IMR-90 (cell line): Measurements from ENCODE around the gene DNAJC22. TPM values are rescaled to one million over a fixed set of nuclear protein-coding genes. Genes with fewer than 3 reads are reported as not detected.

Source experiments
- ATAC-seq: fragments of 200-7000 bp; cut with Tn5 transposase; 2 replicates; pipeline ENCODE4 v1.9.1; 2020; ENCODE audit warnings: low read depth, mild to moderate bottlenecking, moderate library complexity
- BruUV-seq: library from RNA; stranded (reverse); fragments of 400-500 nt; replicated peaks from 2 replicates; lab custom pipeline; 2021; lab: Mats Ljungman, UMichigan
- CTCF ChIA-PET: fragments of 300-600 bp; formaldehyde crosslinking; extraction: SDS; loops from one replicate; lab custom pipeline; 2021; ENCODE audit warnings: antibody characterized with exemption; lab: Yijun Ruan, JAX
- POLR2A ChIA-PET: fragments of 300-600 bp; sonication (Branson Sonifier 250); formaldehyde crosslinking; loops from one replicate; lab custom pipeline; 2022; ENCODE audit warnings: antibody characterized with exemption; ENCODE audit not compliant: unreplicated experiment; lab: Charles Lee
- DNase-seq: peaks from one replicate; pipeline ENCODE4 v3.0.0; 2013
- H2AFZ ChIP-seq: replicated peaks from 2 replicates; pipeline ENCODE3; 2013; ENCODE audit warnings: low read length, mild to moderate bottlenecking; ENCODE audit not compliant: poor library complexity
- H2AK5ac ChIP-seq: 2 replicates; pipeline ENCODE4 v1.6.1; 2013; ENCODE audit warnings: low read depth, low read length, inconsistent platforms
- H2AK9ac ChIP-seq: replicated peaks from 2 replicates; pipeline ENCODE3; 2013; ENCODE audit warnings: mild to moderate bottlenecking, low read depth, low read length, moderate library complexity; ENCODE audit not compliant: poor library complexity
- H2BK120ac ChIP-seq: 2 replicates; pipeline ENCODE4 v1.6.1; 2013; ENCODE audit warnings: low read depth, low read length, inconsistent platforms
- H2BK15ac ChIP-seq: 3 replicates; pipeline ENCODE4 v1.6.1; 2013; ENCODE audit warnings: low read depth, low read length, inconsistent platforms
- H2BK20ac ChIP-seq: 2 replicates; pipeline ENCODE4 v1.6.1; 2013; ENCODE audit warnings: low read depth, mild to moderate bottlenecking, inconsistent platforms, low read length, moderate library complexity
- H2BK5ac ChIP-seq: 2 replicates; pipeline ENCODE4 v1.6.1; 2013; ENCODE audit warnings: mild to moderate bottlenecking, low read depth, low read length, inconsistent platforms; ENCODE audit not compliant: poor library complexity, severe bottlenecking
- H3K14ac ChIP-seq: replicated peaks from 2 replicates; pipeline ENCODE4 v1.6.1; 2013; ENCODE audit warnings: low read depth, low read length, inconsistent platforms
- H3K18ac ChIP-seq: 2 replicates; pipeline ENCODE4 v1.6.1; 2013; ENCODE audit warnings: low read depth, low read length, control low read depth
- H3K23ac ChIP-seq: 2 replicates; pipeline ENCODE4 v1.6.1; 2013; ENCODE audit warnings: low read depth, low read length, inconsistent platforms
- H3K27ac ChIP-seq: 2 replicates; pipeline ENCODE4 v1.5.1; 2013; ENCODE audit warnings: mild to moderate bottlenecking, control low read depth, low read length; ENCODE audit not compliant: insufficient read depth
- H3K27me3 ChIP-seq: 2 replicates; pipeline ENCODE4 v1.6.1; 2013; ENCODE audit warnings: low read length; ENCODE audit not compliant: control insufficient read depth, insufficient read depth
- H3K36me3 ChIP-seq: 2 replicates; pipeline ENCODE4 v1.6.1; 2013; ENCODE audit warnings: low read length, mixed read lengths; ENCODE audit not compliant: control insufficient read depth, insufficient read depth
- H3K4ac ChIP-seq: 2 replicates; pipeline ENCODE4 v1.6.1; 2013; ENCODE audit warnings: low read depth, low read length, inconsistent platforms
- H3K4me1 ChIP-seq: 2 replicates; pipeline ENCODE4 v1.6.1; 2013; ENCODE audit warnings: low read length, mixed read lengths; ENCODE audit not compliant: control insufficient read depth, insufficient read depth
- H3K4me2 ChIP-seq: 2 replicates; pipeline ENCODE4 v1.6.1; 2013; ENCODE audit warnings: low read depth, mild to moderate bottlenecking, control low read depth, low read length, moderate library complexity
- H3K4me3 ChIP-seq: 2 replicates; pipeline ENCODE4 v1.5.1; 2013; ENCODE audit warnings: low read depth, mild to moderate bottlenecking, control low read depth, low read length, moderate library complexity; ENCODE audit not compliant: insufficient read depth
- H3K56ac ChIP-seq: 2 replicates; pipeline ENCODE4 v1.6.1; 2013; ENCODE audit warnings: low read length, inconsistent platforms; ENCODE audit not compliant: insufficient read depth; ENCODE audit errors: extremely low read depth
- H3K79me1 ChIP-seq, 2 experiments: 2 replicates each; pipeline ENCODE4 v1.6.1; 2013; ENCODE audit warnings: low read length in 2 of 2, inconsistent platforms in 1 of 2, low read depth in 1 of 2
- H3K9ac ChIP-seq: 2 replicates; pipeline ENCODE4 v1.6.1; 2013; ENCODE audit warnings: low read depth, low read length, control low read depth
- H3K9me1 ChIP-seq: 2 replicates; pipeline ENCODE4 v1.6.1; 2013; ENCODE audit warnings: low read length, inconsistent platforms; ENCODE audit not compliant: insufficient read depth
- H3K9me3 ChIP-seq: 2 replicates; pipeline ENCODE4 v1.6.1; 2013; ENCODE audit warnings: low read length; ENCODE audit not compliant: control insufficient read depth, insufficient read depth
- H4K20me1 ChIP-seq: 2 replicates; pipeline ENCODE4 v1.6.1; 2013; ENCODE audit warnings: low read length, inconsistent platforms; ENCODE audit not compliant: insufficient read depth
- H4K5ac ChIP-seq: 2 replicates; pipeline ENCODE4 v1.6.1; 2013; ENCODE audit warnings: mild to moderate bottlenecking, low read depth, low read length, control low read depth
- H4K8ac ChIP-seq, 2 experiments: 2 replicates each; pipeline ENCODE4 v1.6.1; 2013; ENCODE audit warnings: low read depth in 2 of 2, low read length in 2 of 2, control low read depth in 1 of 2, inconsistent platforms in 1 of 2
- H4K91ac ChIP-seq: 2 replicates; pipeline ENCODE4 v1.6.1; 2013; ENCODE audit warnings: low read depth, low read length, inconsistent platforms; ENCODE audit not compliant: insufficient read depth
- CEBPB ChIP-seq: IDR thresholded peaks from 2 replicates; pipeline ENCODE4 v1.6.1; 2012; ENCODE audit warnings: low read depth, low read length, improper control_type of control experiment
- CHD1 ChIP-seq: IDR thresholded peaks from 2 replicates; pipeline ENCODE4 v1.6.1; 2012; ENCODE audit warnings: low read depth, low read length, improper control_type of control experiment
- MAZ ChIP-seq: IDR thresholded peaks from 2 replicates; pipeline ENCODE4 v1.6.1; 2012; ENCODE audit warnings: low read depth, mild to moderate bottlenecking, low read length, improper control_type of control experiment, moderate library complexity, borderline replicate concordance
- NFE2L2 ChIP-seq: fragments of 150-350 bp; IDR thresholded peaks from 2 replicates; pipeline ENCODE4 v1.6.1; 2016; ENCODE audit warnings: low read depth, mild to moderate bottlenecking, low read length
- POLR2A ChIP-seq: IDR thresholded peaks from 2 replicates; pipeline ENCODE4 v1.6.1; 2012; ENCODE audit warnings: mild to moderate bottlenecking, low read depth, low read length
- RAD21 ChIP-seq: IDR thresholded peaks from 2 replicates; pipeline ENCODE4 v1.6.1; 2012; ENCODE audit warnings: low read length, improper control_type of control experiment
- RCOR1 ChIP-seq: IDR thresholded peaks from 2 replicates; pipeline ENCODE4 v1.6.1; 2012; ENCODE audit warnings: mild to moderate bottlenecking, low read length, improper control_type of control experiment; ENCODE audit not compliant: insufficient replicate concordance
- SMC3 ChIP-seq: fragments of 150-350 bp; IDR thresholded peaks from 2 replicates; pipeline ENCODE4 v1.6.1; 2016; ENCODE audit warnings: low read depth, mild to moderate bottlenecking, antibody characterized with exemption, low read length, moderate library complexity
- WGBS, 2 experiments: methylation state at CpG; one replicate each; pipeline versions ENCODE4 v1.1.5 to v1.1.7; 2013; ENCODE audit warnings: missing lambda C conversion rate in 2 of 2; ENCODE audit not compliant: insufficient read length in 1 of 2; ENCODE audit errors: extremely low coverage in 2 of 2; 5-methylcytosine and 5-hydroxymethylcytosine counted together
- dilution Hi-C: fragments of 300-500 bp; cut with HindIII; formaldehyde crosslinking; loops from one replicate; pipeline ENCODE4 v1.14.3; 2018; ENCODE audit warnings: low sequenced_read_pairs; ENCODE audit not compliant: unreplicated experiment
- in situ Hi-C: fragments of 300-500 bp; cut with MboI; formaldehyde crosslinking; loops from 3 replicates; pipeline ENCODE4 v1.14.3; 2019; ENCODE audit warnings: low sequenced_read_pairs, inconsistent platforms, mixed read lengths
- intact Hi-C: fragments of 100-400 bp; cut with micrococcal nuclease; formaldehyde crosslinking; loops from 2 replicates; pipeline ENCODE4 v1.10.0; 2022
- polyA plus RNA-seq, 3 experiments: library from polyadenylated mRNA; depleted of rRNA; stranded (reverse); fragments of >200 nt; gene quantifications; 2 replicates each; pipeline ENCODE4 v1.2.3, GENCODE V29; 2012; ENCODE audit warnings: low replicate concordance in 1 of 3
- total RNA-seq: library from RNA; depleted of rRNA; stranded (reverse); fragments of >200 nt; gene quantifications from 2 replicates; pipeline ENCODE4 v1.2.3, GENCODE V29; 2012
- TF ChIP-seq, protein P1 (sequence below): fragments of 150-350 bp; IDR thresholded peaks from 2 replicates; pipeline ENCODE4 v1.6.1; 2016; ENCODE audit warnings: low read depth, mild to moderate bottlenecking, low read length, moderate library complexity, borderline replicate concordance
- TF ChIP-seq, protein P2 (sequence below): fragments of 150-350 bp; IDR thresholded peaks from 2 replicates; pipeline ENCODE4 v1.6.1; 2017; ENCODE audit warnings: mild to moderate bottlenecking, antibody characterized with exemption, low read length, low read depth

The DNAJC22 gene
- total and polyA plus RNA-seq, 2 of the 4 experiments (the other 2 are of a cell fraction): 8.1 to 8.2 TPM

DNA sequence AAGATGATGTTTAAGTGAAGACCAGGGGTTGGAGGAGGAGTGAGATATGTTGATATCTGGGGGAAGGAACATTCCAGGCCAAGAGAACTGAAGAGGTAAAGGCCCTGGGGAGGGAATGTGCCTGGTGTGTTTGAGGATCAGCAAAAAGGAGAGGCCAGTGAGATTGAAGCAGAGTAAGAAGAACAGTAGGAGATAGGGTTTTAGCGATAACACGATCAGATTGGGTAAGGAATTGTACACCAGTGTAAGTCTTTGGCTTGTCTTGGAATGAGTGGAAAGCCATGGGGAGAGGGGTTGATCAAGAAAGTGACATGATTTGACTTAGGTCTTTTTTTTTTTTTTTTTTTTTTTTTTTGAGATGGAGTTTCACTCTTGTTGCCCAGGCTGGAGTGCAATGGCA, 18.8 kb upstream of the DNAJC22 start:
- in situ Hi-C loops (no loop called here), dilution Hi-C loops (no loop called here), intact Hi-C loops (no loop called here)
- Histone ChIP-seq H3K4me1 (peaks cover 6% of the 10 kb centered on the region; the same call in 1 of the 2 replicates), H3K27me3 (no peaks in the 10 kb centered on the region), H2BK15ac (no peak overlapping the region), H3K56ac (no peak overlapping the region), H2BK120ac (no peak overlapping the region), H3K18ac (no peak overlapping the region), H4K5ac (no peak overlapping the region), H3K4me3 (no peak overlapping the region), H2AK5ac (no peak overlapping the region), H4K8ac (no peak overlapping the region), H3K4ac (no peak overlapping the region), H4K91ac (no peak overlapping the region), H3K9me3 (no peaks in the 10 kb centered on the region), H3K4me2 (no peak overlapping the region), H3K9me1 (no peaks in the 10 kb centered on the region), H3K23ac (no peak overlapping the region), H2AFZ (no peak overlapping the region), H2BK20ac (no peak overlapping the region), H4K20me1 (no peaks in the 10 kb centered on the region), H3K79me1 (peaks cover 9 to 35% of the 10 kb centered on the region in 2 experiments; a peak in 3 of 4 replicates), H3K36me3 (peaks cover 6% of the 10 kb centered on the region), H3K27ac (no peak overlapping the region), H2AK9ac (no peak overlapping the region), H2BK5ac (no peak overlapping the region), H3K9ac (no peak overlapping the region), H3K14ac (no peak overlapping the region)
- POLR2A ChIA-PET: no interaction called here
- no CpG with 5 or more reads among the region's 2 CpGs for WGBS, 2 experiments
- DNase-seq (no peak), ATAC-seq (no peak)
- CTCF ChIA-PET: no interaction called here
- TF ChIP-seq RCOR1: no peak
- TF ChIP-seq, protein P1, sequence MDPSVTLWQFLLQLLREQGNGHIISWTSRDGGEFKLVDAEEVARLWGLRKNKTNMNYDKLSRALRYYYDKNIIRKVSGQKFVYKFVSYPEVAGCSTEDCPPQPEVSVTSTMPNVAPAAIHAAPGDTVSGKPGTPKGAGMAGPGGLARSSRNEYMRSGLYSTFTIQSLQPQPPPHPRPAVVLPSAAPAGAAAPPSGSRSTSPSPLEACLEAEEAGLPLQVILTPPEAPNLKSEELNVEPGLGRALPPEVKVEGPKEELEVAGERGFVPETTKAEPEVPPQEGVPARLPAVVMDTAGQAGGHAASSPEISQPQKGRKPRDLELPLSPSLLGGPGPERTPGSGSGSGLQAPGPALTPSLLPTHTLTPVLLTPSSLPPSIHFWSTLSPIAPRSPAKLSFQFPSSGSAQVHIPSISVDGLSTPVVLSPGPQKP: no peak
- no peak for TF ChIP-seq CEBPB
- no peak for TF ChIP-seq MAZ
- TF ChIP-seq RAD21: no peak
- TF ChIP-seq SMC3: no peak
- TF ChIP-seq, protein P2, sequence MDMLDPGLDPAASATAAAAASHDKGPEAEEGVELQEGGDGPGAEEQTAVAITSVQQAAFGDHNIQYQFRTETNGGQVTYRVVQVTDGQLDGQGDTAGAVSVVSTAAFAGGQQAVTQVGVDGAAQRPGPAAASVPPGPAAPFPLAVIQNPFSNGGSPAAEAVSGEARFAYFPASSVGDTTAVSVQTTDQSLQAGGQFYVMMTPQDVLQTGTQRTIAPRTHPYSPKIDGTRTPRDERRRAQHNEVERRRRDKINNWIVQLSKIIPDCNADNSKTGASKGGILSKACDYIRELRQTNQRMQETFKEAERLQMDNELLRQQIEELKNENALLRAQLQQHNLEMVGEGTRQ: no peak
- TF ChIP-seq CHD1: no peak
- TF ChIP-seq NFE2L2: no peak
- no peak for TF ChIP-seq POLR2A
- no TSS peak for BruUV-seq
